Tibial nerve (tissue), 4 donors: ENCODE data around the gene IST1. TPM values are rescaled to one million over a fixed set of nuclear protein-coding genes. Genes with fewer than 3 reads are reported as not detected.

ENCODE experiments used
- DNase-seq, 2 donors: peaks; one replicate each; pipeline ENCODE4 v3.0.0-alpha.2; 2019; ENCODE audit warnings: low spot score in 2 of 2
- H3K27ac ChIP-seq, 4 donors: fragments of 200-600 bp; sonication (generic) in 3 of 4; one replicate each; pipeline ENCODE4 v1.5.1; 2017 to 2019; ENCODE audit warnings: mild to moderate bottlenecking in 1 of 4
- H3K27me3 ChIP-seq, 2 donors: fragments of 200-600 bp; sonication (generic) in 1 of 2; one replicate each; pipeline versions ENCODE4 v1.5.1 to v1.6.0; 2017 to 2019
- H3K36me3 ChIP-seq, 3 donors: fragments of 200-600 bp; sonication (generic); one replicate each; pipeline ENCODE4 v1.5.1; 2018 to 2019
- H3K4me1 ChIP-seq, 4 donors: fragments of 200-600 bp; sonication (generic) in 3 of 4; one replicate each; pipeline ENCODE4 v1.5.1; 2017 to 2019
- H3K4me3 ChIP-seq, 4 donors: fragments of 200-600 bp; sonication (generic) in 3 of 4; one replicate each; pipeline ENCODE4 v1.5.1; 2017 to 2019; ENCODE audit warnings: mild to moderate bottlenecking in 1 of 4, moderate library complexity in 1 of 4
- H3K9me3 ChIP-seq, 4 donors: fragments of 200-600 bp; sonication (generic) in 3 of 4; one replicate each; pipeline ENCODE4 v1.5.1; 2017 to 2019
- CTCF ChIP-seq, 5 experiments: fragments of 200-600 bp in 3 of 5; fragments of 450-650 bp in 2 of 5; sonication (generic) in 3 of 5; IDR thresholded peaks; one replicate each; pipeline ENCODE4 v1.5.1; 2016 to 2019; ENCODE audit warnings: antibody characterized with exemption in 5 of 5, mild to moderate bottlenecking in 3 of 5, moderate library complexity in 2 of 5
- EP300 ChIP-seq, 2 donors: sonication (generic); formaldehyde crosslinking; IDR thresholded peaks; one replicate each; pipeline ENCODE4 v1.6.1; 2017; ENCODE audit warnings: antibody characterized with exemption in 2 of 2, mild to moderate bottlenecking in 1 of 2
- POLR2A ChIP-seq, 2 donors: fragments of 450-650 bp; IDR thresholded peaks; one replicate each; pipeline ENCODE4 v1.6.1; 2017; ENCODE audit warnings: antibody characterized with exemption in 2 of 2, mild to moderate bottlenecking in 2 of 2, moderate library complexity in 2 of 2
- WGBS, 2 donors: methylation state at CpG; one replicate each; pipeline ENCODE4 v1.1.5; 2018; 5-methylcytosine and 5-hydroxymethylcytosine counted together
- total RNA-seq, 4 donors: library from RNA; depleted of rRNA; stranded (reverse); fragments of >200 nt; gene quantifications; one replicate each; pipeline ENCODE4 v1.1.0, GENCODE V29; 2016

IST1 gene
- total RNA-seq, 4 donors from 2014 or later, result 169 to 244 (median 204) TPM

- H3K36me3 ChIP-seq, result no peaks in the 10 kb centered on the region
- WGBS, 2 donors, result 82 to 92% methylated on average over 3 of the region's 3 CpGs
These were observed 77.0 kb downstream of the IST1 start for GRCh38 chr16:71972356-71972755.

GRCh38 chr16:71973001-71973400, 77.7 kb downstream of the IST1 start:
- Histone ChIP-seq H3K4me3 (no peak overlapping the region), H3K36me3 (no peaks in the 10 kb centered on the region), H3K27me3 (no peaks in the 10 kb centered on the region), H3K9me3 (no peaks in the 10 kb centered on the region), H3K27ac (no peak overlapping the region), H3K4me1 (no peaks in the 10 kb centered on the region)
- DNase-seq, result no peak
- 74 to 77% methylated on average over 9 of the region's 9 CpGs for WGBS, 2 donors
- TF ChIP-seq EP300 (IDR thresholded peaks at IDR 0.05), result no peak
- TF ChIP-seq CTCF (IDR thresholded peaks at IDR 0.05), result no peak
- TF ChIP-seq POLR2A (IDR thresholded peaks at IDR 0.05), result no peak

More at GRCh38 chr16:71972356-71972755, 77.0 kb downstream of the IST1 start:
- no peak for DNase-seq
- Histone ChIP-seq H3K4me3 (no peak overlapping the region), H3K9me3 (no peaks in the 10 kb centered on the region), H3K27ac (no peak overlapping the region), H3K27me3 (no peaks in the 10 kb centered on the region), H3K4me1 (no peaks in the 10 kb centered on the region)
- TF ChIP-seq POLR2A (IDR thresholded peaks at IDR 0.05), result no peak
- TF ChIP-seq EP300 (IDR thresholded peaks at IDR 0.05), result no peak
- no peak for TF ChIP-seq CTCF (IDR thresholded peaks at IDR 0.05)

GRCh38 chr16:71974068-71974818, 78.9 kb downstream of the IST1 start:
- H3K36me3 ChIP-seq, result no peaks in the 10 kb centered on the region
- no peak overlapping the region for H3K4me3 ChIP-seq
- no peak overlapping the region for H3K27ac ChIP-seq
- WGBS, 2 donors, result 85% methylated on average over 15 of the region's 15 CpGs
- TF ChIP-seq CTCF (IDR thresholded peaks at IDR 0.05), result no peak
- TF ChIP-seq POLR2A (IDR thresholded peaks at IDR 0.05), result no peak
- TF ChIP-seq EP300 (IDR thresholded peaks at IDR 0.05), result no peak
- no peaks in the 10 kb centered on the region for H3K4me1 ChIP-seq
- DNase-seq, result no peak
- no peaks in the 10 kb centered on the region for H3K27me3 ChIP-seq
- H3K9me3 ChIP-seq, result no peaks in the 10 kb centered on the region

Other genes starting within 250 kb of the IST1 start
- gene PHLPP2, start 170.8 kb upstream of the IST1 start, total RNA-seq, result 10 to 100 TPM; 13.8 to 18.2 (median 16.2) TPM
- 100 to 1,000 TPM in 1 of 4 donors, 10 to 100 TPM in 3; 68.4 to 100 (median 95.6) TPM for gene AP1G1, start 86.7 kb upstream of the IST1 start, total RNA-seq
- 10 to 100 TPM; 24.9 to 35.1 (median 30.0) TPM for gene ATXN1L, start 49.6 kb upstream of the IST1 start, total RNA-seq
- gene ZNF821, start 11.3 kb upstream of the IST1 start, total RNA-seq, result 10 to 100 TPM in 1 of 4 donors, 1 to 10 TPM in 3; 3.5 to 18.9 (median 4.3) TPM
- gene PKD1L3, start 104.9 kb downstream of the IST1 start, total RNA-seq, result 1 to 10 TPM in 2 of 4 donors, under 1 TPM in 2; under 0.01 to 1.8 (median 0.74) TPM
- gene DHODH, start 113.2 kb downstream of the IST1 start, total RNA-seq, result 10 to 100 TPM in 1 of 4 donors, 1 to 10 TPM in 3; 8.2 to 12.0 (median 9.3) TPM
- 10 to 100 TPM in 3 of 4 donors, 1 to 10 TPM in 1; 1.5 to 32.4 (median 27.5) TPM for gene HP, start 159.0 kb downstream of the IST1 start, total RNA-seq
- 1 to 10 TPM; 1.2 to 6.3 (median 5.1) TPM for gene HPR, start 167.7 kb downstream of the IST1 start, total RNA-seq
- 10 to 100 TPM; 13.1 to 20.5 (median 15.5) TPM for gene TXNL4B, start 198.1 kb downstream of the IST1 start, total RNA-seq
- gene DHX38, start 198.3 kb downstream of the IST1 start, total RNA-seq, result 100 to 1,000 TPM in 1 of 4 donors, 10 to 100 TPM in 3; 74.1 to 111 (median 81.0) TPM